ENCODE measurements around the gene LRRC72.
"Not testable (repeated sequence)": the region's sequence is repeated elsewhere in the genome, so short reads cannot be mapped to it uniquely, and the experiment has no call there.

LRRC72 gene

GRCh38 chr7:16529697-16530096, 3.1 kb downstream of the LRRC72 start:
- no peak for DNase-seq

GRCh38 chr7:16531707-16532106, 5.1 kb downstream of the LRRC72 start:
- DNase-seq = no peak

GRCh38 chr7:16532272-16532671, 5.6 kb downstream of the LRRC72 start:
- no peak for DNase-seq

GRCh38 chr7:16535500-16535899, 8.9 kb downstream of the LRRC72 start:
- DNase-seq = no peak

- DNase-seq = not testable (repeated sequence)
Measured at GRCh38 chr7:16540559-16540958, 13.9 kb downstream of the LRRC72 start.

DNA sequence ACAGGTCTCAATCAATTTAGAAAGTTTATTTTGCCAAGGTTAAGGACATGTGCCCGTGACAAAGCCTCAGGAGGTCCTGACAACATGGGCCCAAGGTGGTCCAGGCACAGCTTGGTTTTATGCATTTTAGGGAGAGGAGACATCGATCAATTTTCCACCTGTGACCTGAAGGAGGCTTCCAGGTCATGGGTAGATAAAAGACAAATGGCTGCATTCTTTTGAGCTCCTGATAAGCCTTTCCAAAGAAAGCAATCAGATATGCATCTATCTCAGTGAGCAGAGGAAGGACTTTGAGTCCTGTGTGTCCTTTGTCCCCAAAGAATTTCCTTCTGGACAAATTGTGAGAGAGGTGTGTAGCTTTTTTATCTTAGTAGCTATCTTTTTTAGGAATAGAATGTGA, 15.8 kb downstream of the LRRC72 start:
- DNase-seq = no peak

GRCh38 chr7:16543456-16543855, 16.8 kb downstream of the LRRC72 start:
- no peak for DNase-seq

DNA sequence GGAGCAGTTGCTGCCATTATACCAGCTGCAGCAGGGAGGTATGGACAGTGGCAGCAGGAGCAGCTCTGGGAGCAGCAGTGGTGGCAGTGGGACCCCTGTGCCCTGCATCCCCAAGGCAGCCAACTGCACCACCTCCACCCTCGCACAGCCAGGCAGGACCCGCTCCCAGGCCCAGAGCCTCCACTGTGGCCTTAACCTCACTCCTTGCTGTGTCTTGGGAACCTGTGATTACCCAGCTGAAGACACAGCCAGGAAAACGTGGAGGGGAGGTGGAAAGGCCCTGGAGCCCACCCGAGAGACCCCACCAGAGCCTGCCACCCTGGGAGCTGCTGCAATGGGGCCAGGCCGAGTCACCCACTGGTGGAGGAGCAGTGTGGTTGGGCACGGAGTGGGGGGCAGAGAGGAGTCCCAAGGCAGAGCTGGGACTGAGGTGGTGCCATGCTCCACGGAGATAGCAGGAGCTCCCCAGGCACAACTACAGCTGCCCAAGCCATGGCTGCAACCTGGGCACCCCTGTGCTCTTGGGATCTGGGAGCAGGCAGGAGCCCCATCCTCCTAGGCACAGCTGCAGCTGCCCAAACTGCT, 20.4 kb downstream of the LRRC72 start:
- DNase-seq = no peak

DNA sequence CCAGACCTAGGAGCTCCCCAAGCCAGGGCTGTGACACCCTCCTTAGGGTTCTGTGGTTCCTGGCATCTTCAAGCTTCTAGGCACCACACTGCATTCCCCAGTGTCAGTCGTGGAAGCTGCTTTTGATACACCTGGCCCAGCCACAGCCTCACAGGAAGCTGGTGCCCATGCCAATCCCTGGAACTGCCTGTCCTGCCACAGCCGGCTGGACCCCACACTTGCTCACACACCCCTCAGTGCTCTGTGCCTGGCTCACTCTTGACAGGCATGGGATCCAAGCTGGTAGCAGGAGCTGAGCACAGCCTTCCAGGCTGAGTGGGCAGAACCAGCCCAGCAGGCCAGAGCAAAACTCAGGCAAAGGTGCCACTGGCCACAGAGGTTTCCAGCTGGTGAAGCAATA, 21.8 kb downstream of the LRRC72 start:
- no peak for DNase-seq

DNA sequence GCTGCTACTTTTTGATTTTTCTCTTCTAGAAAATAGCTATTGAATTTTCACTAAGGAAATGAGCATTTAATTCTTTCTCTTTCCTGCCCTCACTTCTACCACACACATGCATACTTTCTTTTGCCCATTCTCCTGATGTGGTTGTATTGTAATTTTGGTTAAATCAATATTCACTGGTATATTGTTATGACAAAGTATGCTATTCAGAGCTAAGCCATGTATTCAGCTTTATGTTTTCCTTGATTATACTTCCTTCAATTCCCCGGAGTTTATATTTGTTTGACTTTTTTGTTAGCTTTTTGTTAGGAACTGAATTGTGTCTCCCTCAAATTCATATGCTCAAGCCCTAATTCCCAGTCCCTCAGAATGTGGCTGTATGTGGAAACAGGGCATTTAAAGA, 24.0 kb downstream of the LRRC72 start:
- no peak for DNase-seq

DNA sequence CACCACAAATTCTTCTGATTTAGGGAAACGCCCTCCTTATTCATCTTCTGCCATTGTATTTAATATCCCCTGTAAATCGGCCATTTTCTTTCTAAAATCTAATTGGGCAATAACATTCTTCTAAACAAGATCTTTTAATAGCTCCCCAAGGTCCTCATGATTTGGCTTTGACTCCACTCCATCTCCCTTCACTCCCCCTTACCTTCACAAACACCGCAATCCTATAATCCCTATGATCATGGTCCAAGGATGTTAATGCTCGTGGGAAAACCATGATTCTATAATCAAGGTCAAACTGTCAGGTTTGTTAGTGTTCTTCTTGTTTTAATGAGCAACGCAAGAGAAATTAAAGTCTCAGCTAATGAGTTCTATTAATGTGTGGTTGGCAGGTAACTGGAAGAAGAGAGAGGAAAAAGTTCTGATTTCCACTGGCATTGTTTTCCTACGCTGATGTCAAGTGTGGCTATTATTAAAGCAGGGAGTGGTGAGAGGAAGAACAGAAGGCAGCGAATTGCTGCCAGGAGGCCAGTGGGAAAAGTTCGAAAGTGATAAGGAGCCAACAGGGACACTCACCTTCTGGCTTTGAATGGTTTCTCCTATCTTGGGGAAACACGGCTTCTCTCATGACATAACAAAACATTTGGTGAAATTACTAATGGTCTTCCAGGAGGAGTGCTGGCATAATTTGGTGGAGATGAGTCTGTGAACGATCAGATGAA, 28.1 kb downstream of the LRRC72 start:
- no peak for DNase-seq

GRCh38 chr7:16556359-16556758, 29.7 kb downstream of the LRRC72 start:
- no peak for DNase-seq

DNA sequence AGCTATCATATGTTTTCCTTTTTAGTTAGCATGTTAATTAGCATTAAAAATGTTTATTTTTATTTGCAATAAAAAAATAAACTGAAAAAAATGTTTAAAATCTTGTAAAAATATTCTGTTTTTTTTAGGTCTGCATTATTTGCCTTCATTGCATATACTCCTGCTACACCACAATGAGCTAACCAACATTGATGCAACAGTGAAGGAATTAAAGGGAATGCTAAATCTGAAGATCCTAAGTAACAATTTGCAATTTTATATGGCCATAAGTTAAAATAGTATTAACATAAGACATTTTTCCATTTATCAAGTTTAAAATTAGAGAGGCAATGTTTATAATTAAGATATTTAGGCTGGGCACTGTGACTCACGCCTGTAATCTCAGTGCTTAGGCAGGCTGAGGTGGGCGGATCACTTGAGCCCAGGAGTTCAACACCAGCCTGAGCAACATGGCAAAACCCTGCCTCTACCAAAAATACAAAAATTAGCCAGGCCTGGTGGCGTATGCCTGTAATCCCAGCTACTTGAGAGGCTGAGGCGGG, 32.2 kb downstream of the LRRC72 start:
- DNase-seq = no peak

DNA sequence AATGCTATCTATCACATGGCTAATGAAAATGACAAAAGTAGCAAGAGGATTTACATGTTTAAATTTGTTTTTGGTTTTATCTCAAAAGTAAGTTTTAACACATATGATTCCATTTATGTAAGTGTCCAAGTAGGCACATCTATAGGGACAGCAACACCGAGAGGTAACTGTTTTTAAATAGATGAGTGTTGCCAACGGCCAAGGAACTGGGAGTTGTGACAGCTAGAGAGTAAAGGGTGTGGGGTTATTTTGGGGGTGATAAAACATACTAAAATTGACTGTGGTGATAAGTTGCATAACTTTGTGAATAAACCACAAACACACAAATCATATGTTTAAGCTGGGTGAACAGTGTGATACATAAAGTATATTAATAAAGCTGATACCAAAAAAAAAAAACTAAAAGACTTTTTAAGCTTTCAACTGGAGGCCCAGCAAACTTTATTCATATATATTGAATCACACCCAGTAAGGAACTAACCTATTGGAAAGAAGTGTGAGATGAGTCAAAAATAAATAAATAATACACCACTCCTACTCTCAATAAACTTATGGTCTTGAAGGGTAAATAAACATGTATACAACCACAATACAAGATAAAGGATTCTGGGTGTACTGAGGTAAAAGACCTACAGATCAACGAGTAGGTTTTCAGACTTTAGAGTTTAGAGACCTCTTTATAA, 33.0 kb downstream of the LRRC72 start:
- no peak for DNase-seq

GRCh38 chr7:16561943-16562342, 35.3 kb downstream of the LRRC72 start:
- DNase-seq = no peak

GRCh38 chr7:16562456-16563220, 36.0 kb downstream of the LRRC72 start:
- DNase-seq = no peak

DNA sequence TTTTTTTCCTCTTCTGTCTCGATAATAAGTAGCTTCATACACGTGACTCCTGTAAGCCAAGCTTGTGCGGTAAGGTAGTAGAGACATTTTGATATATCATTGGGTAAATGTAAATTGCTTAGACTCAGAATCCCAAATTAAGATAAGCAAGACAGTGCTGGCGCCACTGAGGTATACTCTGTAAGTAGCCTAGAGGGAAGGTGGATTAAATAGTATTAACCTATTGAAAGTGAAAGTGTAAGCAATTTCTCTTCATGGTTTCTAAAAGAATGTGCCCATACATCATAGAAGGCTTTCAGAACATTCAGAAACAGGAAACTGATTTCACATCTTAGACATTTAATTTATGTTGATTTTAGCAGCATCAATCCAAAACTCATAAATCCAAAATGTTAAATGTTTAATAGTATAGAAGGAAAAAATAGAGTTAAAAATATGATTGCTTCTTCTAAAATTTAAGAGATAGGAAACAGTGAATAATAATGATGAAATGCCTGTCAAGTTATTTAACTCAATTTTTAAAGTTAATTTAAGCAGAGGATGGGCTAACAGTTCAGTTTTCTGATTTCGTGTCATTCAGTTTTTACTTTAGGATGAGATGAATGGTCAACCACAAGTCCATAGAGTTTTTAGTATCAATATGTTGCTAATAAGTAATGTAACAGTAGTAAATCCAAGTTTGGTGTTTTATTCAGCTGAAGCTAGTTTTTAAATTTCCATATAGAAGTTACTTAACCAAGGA, 36.8 kb downstream of the LRRC72 start:
- DNase-seq = no peak

GRCh38 chr7:16564023-16564380, 37.4 kb downstream of the LRRC72 start:
- no peak for DNase-seq

DNA sequence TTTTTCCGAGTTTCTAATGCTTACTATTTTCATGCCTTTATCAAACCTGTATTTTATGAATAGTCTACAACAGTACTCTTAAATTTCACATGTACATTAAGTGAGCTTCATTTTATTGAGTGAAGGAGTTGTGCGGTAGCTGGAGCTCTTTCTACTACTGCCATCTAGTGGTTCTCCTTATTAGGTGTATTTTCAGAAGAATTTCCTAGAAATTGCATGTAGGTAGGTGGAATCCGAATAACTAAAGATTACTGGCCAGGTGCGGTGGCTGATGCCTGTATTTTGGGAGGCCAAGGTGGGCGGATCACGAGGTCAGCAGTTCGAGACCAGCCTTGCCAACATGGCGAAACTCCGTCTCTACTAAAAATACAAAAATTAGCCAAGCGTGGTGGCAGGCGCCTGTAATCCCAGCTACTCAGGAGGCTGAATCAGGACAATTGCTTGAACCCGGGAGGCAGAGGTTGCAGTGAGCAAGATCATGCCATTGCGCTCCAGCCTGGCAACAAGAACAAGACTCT, 38.3 kb downstream of the LRRC72 start:
- peak; percentile 50 for DNase-seq

DNA sequence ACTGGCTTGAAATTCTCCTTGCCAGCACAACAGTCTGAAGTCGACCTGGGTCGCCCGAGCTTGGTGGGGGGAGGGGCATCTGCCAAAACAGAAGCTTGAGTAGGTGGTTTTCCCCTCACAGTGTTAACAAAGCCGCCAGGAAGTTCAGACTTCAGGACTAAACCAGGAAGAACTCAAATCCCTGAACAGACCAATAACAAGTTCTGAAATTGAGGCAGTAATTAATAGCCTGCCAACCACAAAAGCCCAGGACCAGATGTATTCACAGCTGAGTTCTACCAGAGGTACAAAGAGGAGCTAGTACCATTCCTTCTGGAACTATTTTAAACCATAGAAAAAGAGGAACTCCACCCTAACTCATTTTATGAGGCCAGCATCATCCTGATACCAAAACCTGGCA, 45.3 kb downstream of the LRRC72 start:
- no peak for DNase-seq

- DNase-seq = no peak
Measured at GRCh38 chr7:16579216-16579615, 52.6 kb downstream of the LRRC72 start.

DNA sequence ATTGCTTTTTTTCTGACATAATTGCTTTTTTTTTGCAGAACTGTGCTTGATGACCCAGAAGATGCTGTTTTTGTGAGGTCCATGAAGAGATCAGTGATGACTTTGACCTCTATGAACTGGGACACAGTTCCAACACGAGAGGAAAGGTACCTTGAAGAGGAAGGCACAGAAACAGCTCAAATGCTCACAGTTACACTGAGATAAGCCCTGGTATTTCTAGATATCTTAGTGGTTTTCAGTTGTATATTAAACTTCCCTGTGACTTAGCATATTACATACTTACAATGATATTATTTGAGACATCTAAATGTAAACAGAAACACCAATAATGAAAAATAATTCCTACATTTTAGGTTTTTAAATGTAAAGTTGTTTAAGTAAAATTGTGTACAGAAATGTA, 54.7 kb downstream of the LRRC72 start:
- no peak for DNase-seq

Data from NCI-H1436 (cell line).